Stomach (tissue), 4 donors: ENCODE data around the gene ZNHIT3.

Source experiments
- CTCF ChIP-seq, 7 experiments: fragments of 450-650 bp in 4 of 7; fragments of 200-600 bp in 3 of 7; sonication (generic) in 3 of 7; IDR thresholded peaks; one replicate each; pipeline ENCODE4 v1.5.1; 2016 to 2019; ENCODE audit warnings: antibody characterized with exemption in 7 of 7, control low read depth in 2 of 7, mild to moderate bottlenecking in 1 of 7
- EP300 ChIP-seq: sonication (generic); formaldehyde crosslinking; IDR thresholded peaks from one replicate; pipeline ENCODE4 v1.6.1; 2017; ENCODE audit warnings: antibody characterized with exemption
- POLR2A ChIP-seq, 4 donors: fragments of 450-650 bp; IDR thresholded peaks; one replicate each; pipeline ENCODE4 v1.6.1; 2016; ENCODE audit warnings: antibody characterized with exemption in 4 of 4, control low read depth in 2 of 4, mild to moderate bottlenecking in 1 of 4, moderate library complexity in 1 of 4
- POLR2AphosphoS5 ChIP-seq, 3 donors: sonication (generic); formaldehyde crosslinking; IDR thresholded peaks; one replicate each; pipeline ENCODE4 v1.6.1; 2016; ENCODE audit warnings: antibody characterized with exemption in 3 of 3

- TF ChIP-seq CTCF (IDR thresholded peaks at IDR 0.05) (no peak), POLR2AphosphoS5 (IDR thresholded peaks at IDR 0.05) (no peak), POLR2A (IDR thresholded peaks at IDR 0.05) (no peak), EP300 (no peak)
Measured at GRCh38 chr17:36468903-36469635, 17.4 kb upstream of the ZNHIT3 start.
